HG02943 (cell line): ENCODE data around the gene TFCP2L1.
A peak's percentile ranks its signal among the peaks of the same experiment; 100 is the strongest.
"Not testable (repeated sequence)": the region's sequence is repeated elsewhere in the genome, so short reads cannot be mapped to it uniquely, and the experiment has no call there.

ENCODE experiments used
- ATAC-seq: cut with Tn5 transposase; IDR thresholded peaks from one replicate; pipeline ENCODE4 v1.9.1; 2021; ENCODE audit warnings: mild to moderate bottlenecking, low read depth, moderate library complexity; ENCODE audit not compliant: unreplicated experiment

The TFCP2L1 gene

GRCh38 chr2:121284463-121285449 lies at the start of gene TFCP2L1:
TFCP2L1 (minus strand) TSS chr2:121285202; CDS start chr2:121285109, 93 bp downstream.
- ATAC-seq: peak; percentile 55

DNA sequence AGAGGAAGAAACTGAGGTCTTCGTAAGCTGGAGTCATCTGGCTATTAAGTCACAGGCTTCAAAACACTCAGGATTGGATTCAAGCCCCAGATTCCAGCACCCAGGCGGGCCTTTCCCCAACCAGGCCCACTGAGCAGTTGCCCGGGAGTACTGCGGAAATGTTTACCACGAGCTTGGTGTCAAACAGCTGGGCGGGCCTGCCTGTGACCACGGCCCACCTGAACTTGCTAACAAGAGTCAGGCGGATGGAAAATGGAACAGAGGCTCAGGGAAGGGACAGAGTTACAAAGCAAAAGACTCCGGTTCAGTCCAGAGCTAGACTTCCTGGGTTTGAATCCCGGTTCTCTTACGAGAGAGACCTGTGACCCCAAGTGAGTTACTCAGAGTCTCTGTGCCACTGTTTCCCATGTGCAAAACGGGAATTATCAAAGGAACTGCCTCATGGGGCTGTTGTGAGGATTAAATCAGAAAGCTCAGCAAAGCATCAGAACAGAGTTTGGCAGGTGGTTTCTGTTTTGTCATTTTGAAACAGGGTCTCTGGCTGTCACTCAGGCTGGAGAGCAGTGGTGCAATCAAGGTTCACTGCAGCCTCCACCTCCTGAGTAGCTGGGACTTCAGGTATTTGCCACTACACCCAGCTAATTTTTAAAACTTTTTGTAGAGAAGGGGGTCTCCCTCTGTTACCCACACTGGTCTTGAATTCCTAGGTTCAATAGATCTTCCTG lies 49.0 kb upstream of the TFCP2L1 start:
- ATAC-seq: no peak

DNA sequence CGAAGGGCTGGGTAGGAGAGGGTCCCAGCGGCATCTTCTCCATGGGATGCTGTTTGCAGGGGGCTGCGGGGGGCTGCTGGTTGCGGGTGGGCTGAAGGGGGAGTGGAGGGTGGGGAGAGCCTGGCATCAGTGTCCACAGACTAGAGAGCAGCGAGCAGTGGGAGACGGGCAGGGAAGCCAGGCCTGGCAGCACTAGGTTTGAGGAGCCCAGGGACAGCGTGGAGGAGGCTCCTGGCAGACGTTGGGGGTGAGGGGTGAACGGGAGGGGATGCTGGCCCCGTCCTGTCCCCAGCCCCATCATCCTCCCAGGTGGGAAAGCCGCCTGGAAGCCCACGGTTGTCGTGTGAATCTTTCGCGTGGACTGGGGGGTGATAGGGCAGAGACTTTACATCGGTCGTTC lies 48.2 kb upstream of the TFCP2L1 start:
- ATAC-seq: no peak

DNA sequence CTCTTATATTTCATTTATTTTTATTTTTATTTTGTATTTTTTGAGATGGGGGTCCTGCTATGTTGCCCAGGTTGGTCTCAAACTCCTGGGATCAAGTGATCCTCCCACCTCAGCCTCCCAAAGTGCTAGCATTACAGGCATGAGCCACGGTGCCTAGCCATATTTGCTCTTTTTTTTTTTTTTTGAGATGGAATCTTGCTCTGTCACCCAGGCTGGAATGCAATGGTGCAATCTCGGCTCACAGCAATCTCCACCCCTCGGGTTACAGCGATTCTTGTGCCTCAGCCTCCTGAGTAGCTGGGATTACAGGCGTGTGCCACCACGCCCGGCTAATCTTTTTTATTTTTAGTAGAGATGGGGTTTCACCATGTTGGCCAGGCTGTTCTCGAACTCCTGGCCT lies 46.3 kb upstream of the TFCP2L1 start:
- ATAC-seq: not testable (repeated sequence)

GRCh38 chr2:121330921-121331320 lies 45.9 kb upstream of the TFCP2L1 start:
- no peak for ATAC-seq

DNA sequence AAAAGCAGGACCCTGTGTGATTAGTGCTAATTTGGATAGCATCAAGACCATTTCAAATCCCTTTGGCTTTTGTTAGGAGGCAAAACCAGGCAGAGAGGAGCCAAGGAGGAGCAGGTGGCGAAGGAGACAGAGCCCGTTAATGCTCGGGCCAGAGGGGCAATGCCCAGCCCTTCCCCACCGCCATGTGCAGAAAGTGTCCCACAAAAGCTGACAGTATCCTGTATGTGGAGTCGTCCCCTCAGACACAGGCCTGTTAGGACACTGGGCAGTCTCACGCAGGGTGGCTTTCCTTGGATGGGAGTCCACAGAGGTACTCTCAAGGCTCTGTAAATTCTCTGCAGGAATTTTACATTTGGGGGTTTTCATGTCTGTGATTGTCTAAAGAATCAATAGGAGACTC lies 44.8 kb upstream of the TFCP2L1 start:
- no peak for ATAC-seq

GRCh38 chr2:121326628-121327027 lies 41.6 kb upstream of the TFCP2L1 start:
- no peak for ATAC-seq

GRCh38 chr2:121324601-121325000 lies 39.6 kb upstream of the TFCP2L1 start:
- no peak for ATAC-seq

DNA sequence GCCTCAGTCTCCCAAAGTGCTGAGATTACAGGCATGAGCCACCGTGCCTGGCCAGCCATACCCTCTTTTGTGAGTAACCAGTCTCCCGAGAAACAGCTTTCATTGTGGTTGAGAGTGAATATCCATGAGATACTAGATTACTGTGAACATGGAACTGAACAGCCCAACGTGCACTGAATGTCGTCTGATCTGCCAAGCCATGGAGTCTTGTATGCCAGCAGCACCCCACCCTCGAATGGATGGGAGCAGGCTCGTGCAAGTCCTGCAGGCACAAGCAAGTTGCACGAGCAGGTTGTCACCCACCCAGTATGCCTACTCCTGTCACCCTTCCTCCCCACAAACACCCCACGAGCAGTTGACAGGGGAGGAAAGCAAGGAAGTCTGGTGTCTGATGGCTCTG lies 36.5 kb upstream of the TFCP2L1 start:
- ATAC-seq: no peak

DNA sequence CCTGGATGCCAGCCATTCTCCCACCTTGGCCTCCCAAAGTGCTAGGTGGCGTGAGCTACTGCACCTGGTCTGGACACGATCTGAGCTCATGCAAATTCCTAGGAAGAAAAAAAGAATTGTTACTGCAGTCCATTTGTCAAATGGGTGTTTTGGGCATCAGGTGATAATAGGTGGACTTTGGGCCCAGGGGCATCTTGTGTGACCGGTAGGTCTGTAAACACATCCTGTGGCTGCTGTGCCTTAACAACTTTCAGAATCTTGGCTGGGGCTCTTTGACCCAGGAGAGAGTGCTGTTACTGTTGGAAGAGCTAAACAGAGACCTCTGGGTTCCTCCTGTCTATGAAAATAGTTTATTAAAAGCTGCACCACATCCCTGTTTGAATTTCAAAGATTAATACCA lies 34.9 kb upstream of the TFCP2L1 start:
- no peak for ATAC-seq

DNA sequence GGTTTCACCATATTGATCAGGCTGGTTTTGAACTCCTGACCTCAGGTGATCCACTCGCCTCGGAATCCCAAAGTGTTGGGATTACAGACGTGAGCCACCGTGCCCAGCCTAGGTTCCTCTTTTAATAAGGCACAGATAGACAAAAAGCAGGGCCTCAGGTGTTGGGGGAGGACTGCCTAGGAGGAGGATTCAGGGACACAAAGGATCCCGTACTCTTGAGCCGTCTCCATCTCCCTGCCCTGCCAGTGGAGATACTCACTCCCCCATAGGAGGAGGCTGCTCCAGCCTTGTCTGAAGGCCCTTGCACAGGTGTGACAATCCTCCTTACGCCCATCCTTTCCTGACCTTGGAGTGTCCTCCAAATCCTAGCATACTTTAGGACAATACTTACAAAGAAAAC lies 32.0 kb upstream of the TFCP2L1 start:
- ATAC-seq: no peak

GRCh38 chr2:121313701-121314100 lies 28.7 kb upstream of the TFCP2L1 start:
- ATAC-seq: not testable (repeated sequence)

GRCh38 chr2:121309801-121310200 lies 24.8 kb upstream of the TFCP2L1 start:
- no peak for ATAC-seq

DNA sequence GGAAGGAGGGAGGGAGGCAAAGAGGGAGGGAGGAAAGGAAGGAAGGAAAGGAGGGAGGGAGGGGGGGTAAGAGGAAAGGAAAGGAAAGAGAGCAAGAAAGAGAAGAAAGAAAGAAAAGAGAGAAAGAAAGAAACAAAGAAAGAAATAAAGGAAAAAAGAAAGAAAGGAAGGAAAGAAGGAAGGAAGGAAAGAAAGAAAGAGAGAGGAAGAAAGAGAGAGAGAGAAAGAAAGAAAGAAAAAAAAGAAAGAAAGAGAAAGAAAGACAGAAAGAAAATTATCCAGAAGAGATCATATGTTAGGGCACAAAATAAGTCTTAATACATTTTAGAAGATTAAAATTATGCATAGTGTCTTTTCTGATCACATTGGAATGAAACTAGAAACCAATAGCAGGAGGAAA lies 24.3 kb upstream of the TFCP2L1 start:
- ATAC-seq: no peak

DNA sequence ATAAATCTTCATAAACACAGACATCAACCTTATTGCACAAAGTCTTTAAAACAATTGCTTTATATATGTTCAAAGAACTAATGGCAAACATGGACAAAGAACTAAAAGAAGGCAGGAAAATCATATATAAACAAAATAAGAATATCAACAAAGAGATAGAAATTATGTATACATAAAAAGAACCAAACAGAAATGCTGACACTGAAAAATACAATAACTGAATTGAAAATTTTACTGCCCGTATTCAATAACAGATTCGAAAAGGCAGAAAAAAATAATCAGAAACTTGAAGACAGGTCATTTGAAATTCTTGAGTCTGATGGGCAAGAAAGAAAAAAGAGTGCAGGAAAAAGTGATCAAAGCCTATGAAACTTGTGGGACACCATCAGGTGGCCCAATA lies 22.0 kb upstream of the TFCP2L1 start:
- ATAC-seq: no peak

GRCh38 chr2:121304941-121305340 lies 19.9 kb upstream of the TFCP2L1 start:
- ATAC-seq: no peak

GRCh38 chr2:121303531-121304263 lies 18.7 kb upstream of the TFCP2L1 start:
- no peak for ATAC-seq

GRCh38 chr2:121301190-121301589 lies 16.2 kb upstream of the TFCP2L1 start:
- ATAC-seq: not testable (repeated sequence)

DNA sequence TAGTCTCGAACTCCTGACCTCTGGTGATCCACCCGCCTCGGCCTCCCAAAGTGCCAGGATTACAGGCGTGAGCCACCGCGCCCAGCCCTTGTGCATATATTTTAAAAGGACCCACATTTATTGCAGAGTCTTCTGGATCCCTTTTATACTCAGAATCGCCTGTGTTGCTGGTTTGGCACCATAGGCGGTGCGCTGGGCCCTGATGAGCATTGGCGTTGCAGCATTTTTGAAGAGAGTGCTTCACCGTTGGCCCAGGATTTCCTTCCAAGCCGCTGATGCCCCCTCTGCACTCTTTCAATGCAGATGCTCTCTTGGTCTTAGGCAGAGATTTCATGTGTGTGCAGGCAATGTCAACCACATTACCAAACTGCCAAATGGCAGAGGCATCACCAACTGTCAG lies 13.5 kb upstream of the TFCP2L1 start:
- no peak for ATAC-seq

- not testable (repeated sequence) for ATAC-seq
Observed at GRCh38 chr2:121297866-121298265, 12.9 kb upstream of the TFCP2L1 start.
